ENCODE measurements around the gene SLC3A2.

SLC3A2 gene

GRCh38 chr11:62909107-62909894 is 28.6 kb downstream of the SLC3A2 start:
- FAIRE-seq (no peak), DNase-seq (ENCODE audit: low spot score) (peak; percentile 74)

DNA sequence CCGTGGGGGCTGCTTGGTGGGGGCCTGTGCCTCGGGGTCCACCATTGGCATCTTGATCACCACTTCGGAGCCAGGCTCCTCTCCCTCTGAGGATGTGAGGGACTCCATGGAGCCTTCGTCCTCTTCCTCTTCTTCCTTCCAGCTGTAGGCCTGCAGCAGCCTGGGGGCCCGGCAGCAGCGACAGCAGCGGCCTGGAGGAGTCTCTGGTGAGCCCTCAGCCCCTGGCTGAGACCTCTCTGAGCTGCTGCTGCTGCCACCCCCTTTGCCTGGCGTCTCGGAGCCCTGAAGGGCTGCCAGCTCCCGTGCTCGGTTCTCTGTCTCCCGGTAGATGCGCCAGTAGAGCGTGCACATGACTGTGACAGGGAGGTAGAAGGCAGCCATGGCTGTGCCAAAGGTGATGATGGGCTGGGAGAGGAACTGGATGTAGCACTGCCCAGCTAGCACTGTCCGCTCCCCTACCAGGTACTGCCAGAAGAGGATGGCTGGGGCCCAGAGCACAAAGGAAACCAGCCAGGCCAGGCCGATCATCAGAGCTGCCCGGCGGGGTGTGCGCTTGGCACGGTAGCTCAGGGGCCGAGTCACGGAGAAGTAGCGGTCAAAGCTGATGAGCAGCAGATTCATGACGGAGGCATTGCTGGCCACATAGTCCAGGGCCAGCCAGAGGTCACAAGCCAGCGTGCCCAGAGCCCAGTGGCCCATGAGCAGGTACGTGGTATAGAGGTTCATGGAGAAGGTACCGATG is 29.6 kb downstream of the SLC3A2 start:
- DNase-seq (ENCODE audit: low spot score) = no peak
- no peak for FAIRE-seq

GRCh38 chr11:62911137-62912130 is 30.7 kb downstream of the SLC3A2 start:
- DNase-seq (ENCODE audit: low spot score) (no peak), FAIRE-seq (no peak)

DNA sequence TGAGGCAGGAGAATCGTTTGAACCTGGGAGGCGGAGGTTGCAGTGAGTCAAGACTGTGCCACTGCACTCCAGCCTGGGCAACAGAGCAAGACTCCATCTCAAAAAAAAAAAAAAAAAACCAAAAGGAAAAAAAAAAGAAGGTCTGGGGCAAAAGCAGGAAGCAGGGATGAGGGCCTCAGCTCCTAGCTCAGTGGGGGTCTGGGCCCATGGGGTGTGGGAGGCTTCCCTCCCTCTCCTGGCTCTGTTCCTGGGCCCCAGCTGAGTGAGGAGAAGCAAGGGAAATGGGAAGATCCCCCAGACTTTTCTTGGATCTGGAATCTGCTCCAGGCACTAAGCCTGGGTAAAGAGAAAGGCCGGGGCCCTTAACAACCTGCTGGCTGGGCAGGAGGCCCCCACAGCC is 31.6 kb downstream of the SLC3A2 start:
- no peak for FAIRE-seq
- DNase-seq (ENCODE audit: low spot score) = no peak

GRCh38 chr11:62914416-62914815 is 33.7 kb downstream of the SLC3A2 start:
- FAIRE-seq (no peak), DNase-seq (ENCODE audit: low spot score) (no peak)

DNA sequence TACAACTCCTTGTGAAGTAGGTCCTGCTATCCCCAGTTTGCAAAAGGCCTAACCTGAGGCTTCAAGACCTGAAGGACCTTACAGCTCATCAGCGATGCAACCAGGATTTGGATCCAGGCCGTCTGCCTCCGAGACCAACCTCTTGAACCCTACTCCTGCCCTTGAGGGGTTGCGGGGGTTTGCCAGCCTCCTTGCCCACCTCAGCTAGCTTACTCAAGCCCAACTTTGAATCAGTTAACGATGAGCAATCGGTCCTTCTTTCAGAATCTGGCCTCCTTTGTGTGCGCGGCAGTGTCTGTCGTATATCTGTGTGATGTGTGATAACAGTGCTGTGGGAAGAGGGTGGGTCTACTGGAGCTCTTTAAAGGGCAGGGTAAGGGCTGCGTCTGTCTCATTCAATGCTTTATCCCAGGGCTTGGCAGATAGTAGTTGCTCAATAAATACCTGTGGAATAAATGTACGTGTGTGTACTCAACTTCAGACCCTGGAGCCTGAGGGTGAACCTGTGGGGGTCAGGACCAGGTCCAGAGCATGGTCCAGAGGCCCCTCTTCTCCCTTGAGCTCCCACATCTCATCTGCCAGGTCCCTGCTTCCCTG is 37.3 kb downstream of the SLC3A2 start:
- no peak for FAIRE-seq
- DNase-seq (ENCODE audit: low spot score) = no peak

DNA sequence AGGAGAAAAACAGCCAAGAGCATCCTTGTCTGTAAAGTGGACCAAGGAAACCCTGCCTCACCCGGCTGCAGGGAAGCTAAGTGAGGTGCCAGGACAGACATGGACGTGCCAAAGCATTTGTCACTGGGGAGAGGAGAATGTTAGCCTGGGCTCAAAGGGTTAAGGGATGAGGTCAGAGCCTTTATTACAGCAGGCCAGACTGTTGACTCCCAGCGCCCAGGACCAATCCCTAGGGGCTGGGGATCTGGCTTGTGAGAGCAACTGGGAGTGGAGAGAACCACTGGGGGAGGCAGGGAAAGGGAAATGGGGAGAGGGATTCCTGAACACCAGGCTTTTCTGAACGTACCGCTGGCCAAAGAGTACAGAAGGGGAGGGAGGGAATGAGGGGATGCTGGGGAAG is 37.8 kb downstream of the SLC3A2 start:
- FAIRE-seq (no peak), DNase-seq (ENCODE audit: low spot score) (no peak)

GRCh38 chr11:62919476-62919875 is 38.8 kb downstream of the SLC3A2 start:
- FAIRE-seq (no peak), DNase-seq (ENCODE audit: low spot score) (no peak)

DNA sequence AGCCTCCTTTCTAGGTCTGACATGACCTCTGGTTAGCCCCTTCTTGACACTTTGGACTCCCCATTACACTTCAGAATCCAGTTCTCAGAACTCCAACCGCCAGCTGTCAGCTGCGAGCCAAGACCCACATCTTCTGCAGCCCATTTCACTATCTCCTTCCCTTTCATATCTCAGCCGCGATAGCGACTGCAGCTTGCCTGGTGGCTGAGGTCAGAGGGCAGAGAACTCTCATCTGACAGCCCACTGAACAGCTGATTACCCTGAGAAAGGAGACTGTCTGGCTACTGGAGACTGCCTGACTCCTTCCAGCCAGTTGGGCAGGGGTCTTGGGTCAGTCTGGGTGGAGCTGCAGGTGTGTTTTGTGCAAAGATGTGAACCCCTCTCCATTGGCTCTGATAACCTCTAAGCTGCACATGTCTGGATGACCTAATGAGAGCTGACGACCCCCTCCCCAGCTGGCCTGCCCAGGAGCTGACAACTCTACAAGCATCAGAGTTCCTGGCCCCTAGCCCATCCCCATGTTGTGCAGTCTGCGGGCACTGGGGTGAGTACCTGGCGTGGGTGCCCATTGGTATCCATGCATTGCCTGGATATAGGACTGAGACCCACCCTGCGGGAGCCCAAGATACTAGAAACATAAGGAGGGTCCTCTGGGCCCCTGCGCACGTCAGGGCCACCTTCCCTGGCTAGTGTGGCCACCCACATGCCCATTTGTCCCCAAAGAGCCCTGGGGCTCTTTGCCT is 39.4 kb downstream of the SLC3A2 start:
- DNase-seq (ENCODE audit: low spot score) = no peak
- FAIRE-seq = no peak

- DNase-seq (ENCODE audit: low spot score) (peak; percentile 38), FAIRE-seq (no peak)
Observed at GRCh38 chr11:62921201-62921572, 40.5 kb downstream of the SLC3A2 start, which contains the start of gene CHRM1. Gene CHRM1 (minus strand): TSS chr11:62921363. CDS start chr11:62911100, 10,263 bp downstream.

DNA sequence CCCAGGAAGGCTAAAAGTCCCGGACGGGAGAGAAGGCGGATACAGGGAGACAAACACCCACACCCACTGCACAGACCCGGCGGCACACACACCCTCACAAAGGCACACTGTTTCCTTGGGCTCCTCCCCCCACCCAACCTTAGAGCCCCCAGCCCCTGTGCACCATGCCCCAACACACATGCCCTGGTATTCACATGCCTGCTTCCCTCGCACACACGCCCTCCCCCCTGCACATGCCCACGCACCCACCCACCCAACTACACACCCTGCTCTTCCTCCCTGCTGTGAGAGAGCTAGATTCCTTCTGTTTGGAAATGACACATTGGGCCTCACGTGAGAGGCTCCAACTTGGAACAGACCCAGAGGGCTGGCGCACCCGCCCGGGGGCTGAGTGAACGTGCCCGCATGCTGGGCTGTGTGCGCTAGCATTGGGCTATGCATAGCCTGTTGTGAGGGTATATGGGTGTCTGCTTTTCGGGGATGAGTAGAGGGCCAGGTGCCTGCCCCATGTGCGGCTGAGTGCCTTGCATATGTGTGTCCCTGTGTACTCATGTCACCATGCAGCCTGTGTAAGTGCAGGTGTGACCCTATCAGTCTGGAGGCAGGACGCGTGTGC is 41.0 kb downstream of the SLC3A2 start:
- peak; percentile 32 for FAIRE-seq
- peak; percentile 69 for DNase-seq (ENCODE audit: low spot score)

GRCh38 chr11:62922189-62922589 is 41.5 kb downstream of the SLC3A2 start:
- FAIRE-seq = no peak

GRCh38 chr11:62922653-62923431 is 42.1 kb downstream of the SLC3A2 start:
- FAIRE-seq = no peak
- DNase-seq (ENCODE audit: low spot score) = no peak

More at GRCh38 chr11:62922189-62922589, 41.5 kb downstream of the SLC3A2 start:
- DNase-seq (ENCODE audit: low spot score) = no peak

GRCh38 chr11:62923601-62924411 is 43.1 kb downstream of the SLC3A2 start:
- DNase-seq (ENCODE audit: low spot score) = no peak
- no peak for FAIRE-seq

DNA sequence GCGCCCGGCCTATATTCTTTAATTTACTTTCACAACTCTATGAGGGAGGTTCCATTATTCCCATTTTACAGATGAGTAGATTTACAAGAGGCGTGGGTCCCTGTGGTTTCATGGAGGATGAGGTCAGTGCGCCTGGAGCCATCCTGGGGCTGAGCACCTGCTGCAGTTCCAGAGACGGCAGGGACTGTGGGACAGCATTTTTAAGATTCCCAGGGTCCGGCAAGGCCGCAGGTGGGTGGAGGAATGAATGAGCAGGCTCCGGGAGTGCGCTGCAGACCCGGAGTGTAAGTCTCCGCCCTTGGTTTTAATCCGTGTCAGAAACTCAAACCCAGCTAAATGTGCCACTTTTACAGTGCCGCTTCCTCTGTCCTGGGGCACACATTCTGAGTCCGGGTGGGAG is 44.6 kb downstream of the SLC3A2 start:
- no peak for DNase-seq (ENCODE audit: low spot score)

DNA sequence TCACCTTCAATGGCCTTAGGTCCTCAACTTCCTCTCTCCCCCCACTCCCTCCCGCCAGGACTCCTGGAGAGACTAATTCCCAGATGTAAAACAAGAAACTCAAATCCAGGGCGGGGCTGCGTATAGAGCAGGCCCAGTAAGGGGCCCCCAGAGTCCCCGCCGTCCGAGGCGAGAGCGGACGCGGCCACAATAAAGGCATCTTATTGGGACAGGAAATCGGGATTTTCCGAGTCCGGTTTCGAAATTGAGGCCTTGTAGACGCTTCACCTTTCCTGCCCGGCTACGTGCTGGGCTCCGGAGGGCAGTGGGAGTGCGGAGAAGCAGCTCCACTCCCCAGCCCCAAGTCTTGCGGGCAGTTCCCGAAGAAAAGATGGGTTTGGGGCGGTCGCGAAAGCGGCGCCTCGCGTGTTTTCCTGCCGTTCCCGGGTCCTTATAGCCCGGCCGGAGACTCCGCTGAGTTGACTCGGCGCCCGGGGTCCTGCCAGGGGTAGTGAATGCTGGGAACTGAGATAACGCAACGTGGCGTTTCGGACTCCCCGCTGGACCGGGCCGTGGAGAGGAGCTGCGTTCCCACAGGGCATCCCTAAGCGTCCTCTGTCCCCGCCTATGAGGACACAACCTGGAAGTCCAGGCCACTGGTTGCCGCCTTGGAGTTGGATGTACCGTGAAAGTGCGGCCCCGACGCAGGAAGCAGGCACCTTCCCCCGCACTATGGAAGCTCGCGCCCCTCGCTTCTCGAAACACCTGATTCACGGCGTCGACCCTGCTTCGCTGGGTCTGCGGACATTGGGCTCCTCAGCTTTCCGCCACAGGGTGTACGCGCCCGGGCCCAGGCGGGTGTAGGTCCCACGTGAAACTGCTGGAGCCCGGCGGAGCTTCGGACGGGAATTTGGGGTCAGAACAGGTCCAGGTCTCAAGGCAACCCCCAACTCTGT is 45.3 kb downstream of the SLC3A2 start:
- no peak for DNase-seq (ENCODE audit: low spot score)
- FAIRE-seq = no peak

More for the DNA sequence above, 44.6 kb downstream of the SLC3A2 start:
- FAIRE-seq = no peak

Measured in urothelium cell line (cell line).